H9 (cell line): ENCODE measurements around the gene MSRB1. TPM values are rescaled to one million over a fixed set of nuclear protein-coding genes. Genes with fewer than 3 reads are reported as not detected.

Experiments used
- DNase-seq: peaks from one replicate; pipeline ENCODE4 v3.0.0-alpha.2; 2017
- H2AFZ ChIP-seq: one replicate; pipeline ENCODE4 v1.6.1; 2013; ENCODE audit warnings: mild to moderate bottlenecking, low read length, control low read depth, moderate library complexity
- H2AK5ac ChIP-seq: 2 replicates; pipeline ENCODE4 v1.6.1; 2013; ENCODE audit warnings: low read length, control low read depth, mixed read lengths; ENCODE audit not compliant: insufficient read length
- H2BK120ac ChIP-seq: one replicate; pipeline ENCODE4 v1.6.1; 2013; ENCODE audit warnings: low read depth, mild to moderate bottlenecking, low read length, control low read depth, inconsistent platforms; ENCODE audit not compliant: poor library complexity, severe bottlenecking
- H2BK12ac ChIP-seq: 2 replicates; pipeline ENCODE4 v1.6.1; 2013; ENCODE audit warnings: low read length, control low read depth, mixed read lengths, low read depth; ENCODE audit not compliant: insufficient read length
- H2BK15ac ChIP-seq: 2 replicates; pipeline ENCODE4 v1.6.1; 2013; ENCODE audit warnings: low read depth, low read length, control low read depth
- H2BK20ac ChIP-seq: one replicate; pipeline ENCODE4 v1.6.1; 2013; ENCODE audit warnings: low read depth, mild to moderate bottlenecking, low read length, control low read depth, inconsistent platforms; ENCODE audit not compliant: poor library complexity, severe bottlenecking
- H2BK5ac ChIP-seq: 2 replicates; pipeline ENCODE4 v1.6.1; 2013; ENCODE audit warnings: low read length, control low read depth, mixed read lengths; ENCODE audit not compliant: insufficient read length
- H3K14ac ChIP-seq: 2 replicates; pipeline ENCODE4 v1.6.1; 2013; ENCODE audit warnings: low read length, control low read depth; ENCODE audit not compliant: insufficient read depth
- H3K18ac ChIP-seq: 2 replicates; pipeline ENCODE4 v1.6.1; 2013; ENCODE audit warnings: low read depth, mild to moderate bottlenecking, mixed read lengths, low read length, control low read depth; ENCODE audit not compliant: insufficient read length
- H3K23ac ChIP-seq: 2 replicates; pipeline ENCODE4 v1.6.1; 2013; ENCODE audit warnings: low read length, control low read depth, mixed read lengths, low read depth; ENCODE audit not compliant: insufficient read length
- H3K23me2 ChIP-seq: 2 replicates; pipeline ENCODE4 v1.6.1; 2013; ENCODE audit warnings: low read depth, mild to moderate bottlenecking, mixed read lengths, low read length, control low read depth; ENCODE audit not compliant: insufficient read length, poor library complexity, severe bottlenecking
- H3K27ac ChIP-seq: 2 replicates; pipeline ENCODE4 v1.5.1; 2013; ENCODE audit warnings: low read length, control low read depth, mixed read lengths, low read depth; ENCODE audit not compliant: insufficient read length
- H3K27me3 ChIP-seq: 2 replicates; pipeline ENCODE4 v1.6.1; 2013; ENCODE audit warnings: low read length, control low read depth, inconsistent platforms; ENCODE audit not compliant: insufficient read depth
- H3K4ac ChIP-seq: 2 replicates; pipeline ENCODE4 v1.6.1; 2013; ENCODE audit warnings: low read depth, mild to moderate bottlenecking, control low read depth, inconsistent platforms, low read length, moderate library complexity
- H3K4me1 ChIP-seq: 2 replicates; pipeline ENCODE4 v1.6.1; 2013; ENCODE audit warnings: low read length, control low read depth, inconsistent platforms; ENCODE audit not compliant: insufficient read depth
- H3K4me2 ChIP-seq: 2 replicates; pipeline ENCODE4 v1.6.1; 2013; ENCODE audit warnings: low read length, control low read depth, mixed read lengths; ENCODE audit not compliant: insufficient read length, insufficient read depth
- H3K56ac ChIP-seq: 2 replicates; pipeline ENCODE4 v1.6.1; 2013; ENCODE audit warnings: low read depth, mild to moderate bottlenecking, mixed read lengths, low read length, control low read depth; ENCODE audit not compliant: insufficient read length
- H3K79me1 ChIP-seq: 2 replicates; pipeline ENCODE4 v1.6.1; 2013; ENCODE audit warnings: low read depth, mild to moderate bottlenecking, moderate library complexity, low read length, control low read depth, inconsistent platforms; ENCODE audit not compliant: insufficient read depth, poor library complexity, severe bottlenecking
- H3K79me2 ChIP-seq: 2 replicates; pipeline ENCODE4 v1.6.1; 2013; ENCODE audit warnings: low read length, control low read depth, inconsistent platforms; ENCODE audit not compliant: insufficient read depth
- H3K9ac ChIP-seq: 2 replicates; pipeline ENCODE4 v1.6.1; 2013; ENCODE audit warnings: low read length, control low read depth, mixed read lengths; ENCODE audit not compliant: insufficient read length; ENCODE audit errors: extremely low read depth
- H3K9me3 ChIP-seq: one replicate; pipeline ENCODE4 v1.6.1; 2013; ENCODE audit warnings: low read depth, low read length, inconsistent platforms; ENCODE audit not compliant: control insufficient read depth
- H3T11ph ChIP-seq: one replicate; pipeline ENCODE4 v1.6.1; 2013; ENCODE audit warnings: mild to moderate bottlenecking, low read length, control low read depth, inconsistent platforms
- H4K20me1 ChIP-seq: one replicate; pipeline ENCODE4 v1.6.1; 2013; ENCODE audit not compliant: control insufficient read depth, insufficient read length, insufficient read depth
- H4K5ac ChIP-seq: 2 replicates; pipeline ENCODE4 v1.6.1; 2013; ENCODE audit warnings: low read depth, mild to moderate bottlenecking, mixed read lengths, low read length, control low read depth; ENCODE audit not compliant: insufficient read length
- H4K8ac ChIP-seq: replicated peaks from 2 replicates; pipeline ENCODE4 v1.6.1; 2013; ENCODE audit warnings: low read length, control low read depth, mixed read lengths, low read depth; ENCODE audit not compliant: insufficient read length
- H4K91ac ChIP-seq: 2 replicates; pipeline ENCODE4 v1.6.1; 2013; ENCODE audit warnings: low read depth, mild to moderate bottlenecking, moderate library complexity, mixed read lengths, low read length, control low read depth; ENCODE audit not compliant: insufficient read length
- H3K27ac Mint-ChIP-seq, 3 experiments: 2 replicates in 2 of 3; 3 replicates in 1 of 3; pipeline ENCODE4 v1.8.0; 2020 to 2021; ENCODE audit warnings: mixed read lengths in 3 of 3, mild to moderate bottlenecking in 1 of 3, moderate library complexity in 1 of 3
- H3K27me3 Mint-ChIP-seq: 2 replicates; pipeline ENCODE4 v1.8.0; 2021; ENCODE audit warnings: low read depth, mild to moderate bottlenecking, moderate library complexity, mixed read lengths
- H3K36me3 Mint-ChIP-seq, 3 experiments: 2 replicates in 2 of 3; 3 replicates in 1 of 3; pipeline ENCODE4 v1.8.0; 2020 to 2021; ENCODE audit warnings: low read depth in 3 of 3, mixed read lengths in 3 of 3; ENCODE audit not compliant: insufficient read depth in 1 of 3
- H3K4me1 Mint-ChIP-seq, 2 experiments: 2 replicates each; pipeline ENCODE4 v1.8.0; 2020; ENCODE audit warnings: mixed read lengths in 2 of 2
- H3K4me3 Mint-ChIP-seq, 2 experiments: 2 replicates in 1 of 2; 3 replicates in 1 of 2; pipeline ENCODE4 v1.8.0; 2020 to 2021; ENCODE audit warnings: mild to moderate bottlenecking in 2 of 2, mixed read lengths in 2 of 2, moderate library complexity in 1 of 2
- H3K9me3 Mint-ChIP-seq, 2 experiments: 2 replicates in 1 of 2; 3 replicates in 1 of 2; pipeline ENCODE4 v1.8.0; 2020; ENCODE audit warnings: mild to moderate bottlenecking in 2 of 2, mixed read lengths in 2 of 2, moderate library complexity in 1 of 2
- WGBS: extraction: QIAGEN DNeasy Blood & Tissue Kit; methylation state at CpG from one replicate; pipeline ENCODE4 v1.1.7; 2013; ENCODE audit warnings: missing lambda C conversion rate, low lambda C conversion rate, mixed read lengths; ENCODE audit not compliant: insufficient read length; ENCODE audit errors: extremely low coverage; 5-methylcytosine and 5-hydroxymethylcytosine counted together
- total RNA-seq: library from RNA; stranded (reverse); gene quantifications from 2 replicates; pipeline ENCODE4 v1.2.1, GENCODE V29; 2021
- TF ChIP-seq, protein P1 (sequence below): fragments of 200-600 bp; sonication (generic); conservative IDR thresholded peaks from 3 replicates; pipeline ENCODE4 v1.8.0; 2021; ENCODE audit warnings: antibody characterized with exemption, mild to moderate bottlenecking

The MSRB1 gene
- total RNA-seq, 1 experiment from 2014 or later: 25.7 TPM

DNA sequence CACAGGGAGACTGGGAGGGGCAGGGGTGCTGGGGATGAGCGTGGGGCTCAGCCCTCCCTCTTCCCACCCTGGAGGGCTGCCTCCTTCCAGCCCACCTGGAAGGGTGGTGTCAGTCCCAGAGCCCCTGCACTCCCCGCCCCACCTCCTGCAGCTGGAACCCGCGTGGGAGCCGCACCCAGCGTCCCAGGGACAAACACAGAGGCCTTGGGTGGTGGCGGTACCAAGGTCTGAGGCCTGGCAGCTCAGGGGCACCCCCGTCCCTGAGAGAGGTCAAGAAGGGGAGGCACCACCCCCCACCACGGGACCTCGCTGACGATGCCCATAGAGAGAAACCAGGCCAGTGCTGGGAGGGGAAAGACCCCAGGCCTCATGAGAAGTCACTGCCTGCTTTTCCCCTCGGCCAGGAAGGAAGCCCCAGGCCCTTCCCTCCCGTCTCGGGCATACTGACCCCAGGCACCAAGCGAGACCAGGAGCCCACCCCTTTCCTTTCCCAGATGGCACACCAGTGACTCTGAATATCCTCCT lies 28.9 kb downstream of the MSRB1 start:
- Histone ChIP-seq H3K4me2 (no peak overlapping the region), H4K20me1 (no peaks in the 10 kb centered on the region), H3K9ac (no peak overlapping the region), H3T11ph (no peak overlapping the region), H3K27ac (no peak overlapping the region), H3K9me3 (no peaks in the 10 kb centered on the region), H2AFZ (no peak overlapping the region), H3K14ac (no peak overlapping the region; the same call in 1 of the 2 replicates), H2BK12ac (no peak overlapping the region), H3K27me3 (peaks cover 27% of the 10 kb centered on the region), H2BK20ac (no peak overlapping the region), H4K5ac (no peak overlapping the region), H4K8ac (no peak overlapping the region), H3K18ac (no peak overlapping the region), H2BK120ac (no peak overlapping the region), H2BK5ac (no peak overlapping the region), H3K56ac (no peak overlapping the region), H3K79me2 (no peaks in the 10 kb centered on the region), H3K23me2 (peaks cover 4% of the 10 kb centered on the region), H3K23ac (no peak overlapping the region), H3K79me1 (no peaks in the 10 kb centered on the region), H3K4me1 (no peaks in the 10 kb centered on the region; the same call in 1 of the 2 replicates), H2BK15ac (no peak overlapping the region), H4K91ac (no peak overlapping the region), H3K4ac (no peak overlapping the region), H2AK5ac (no peak overlapping the region)
- Mint-ChIP-seq H3K27me3 (peaks cover 54% of the 10 kb centered on the region), H3K36me3 (no peaks in the 10 kb centered on the region), H3K4me1 (peaks cover 3 to 49% of the 10 kb centered on the region in 2 experiments), H3K27ac (no peak overlapping the region), H3K9me3 (no peaks in the 10 kb centered on the region), H3K4me3 (peak overlapping the region in 1 of 2 experiments; percentile 32; a peak in 1 of 5 replicates)
- TF ChIP-seq, protein P1, sequence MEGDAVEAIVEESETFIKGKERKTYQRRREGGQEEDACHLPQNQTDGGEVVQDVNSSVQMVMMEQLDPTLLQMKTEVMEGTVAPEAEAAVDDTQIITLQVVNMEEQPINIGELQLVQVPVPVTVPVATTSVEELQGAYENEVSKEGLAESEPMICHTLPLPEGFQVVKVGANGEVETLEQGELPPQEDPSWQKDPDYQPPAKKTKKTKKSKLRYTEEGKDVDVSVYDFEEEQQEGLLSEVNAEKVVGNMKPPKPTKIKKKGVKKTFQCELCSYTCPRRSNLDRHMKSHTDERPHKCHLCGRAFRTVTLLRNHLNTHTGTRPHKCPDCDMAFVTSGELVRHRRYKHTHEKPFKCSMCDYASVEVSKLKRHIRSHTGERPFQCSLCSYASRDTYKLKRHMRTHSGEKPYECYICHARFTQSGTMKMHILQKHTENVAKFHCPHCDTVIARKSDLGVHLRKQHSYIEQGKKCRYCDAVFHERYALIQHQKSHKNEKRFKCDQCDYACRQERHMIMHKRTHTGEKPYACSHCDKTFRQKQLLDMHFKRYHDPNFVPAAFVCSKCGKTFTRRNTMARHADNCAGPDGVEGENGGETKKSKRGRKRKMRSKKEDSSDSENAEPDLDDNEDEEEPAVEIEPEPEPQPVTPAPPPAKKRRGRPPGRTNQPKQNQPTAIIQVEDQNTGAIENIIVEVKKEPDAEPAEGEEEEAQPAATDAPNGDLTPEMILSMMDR: no peak
- no CpG with 5 or more reads among the region's 15 CpGs for WGBS
- no peak for DNase-seq
